ENCODE measurements around the gene AQP6. TPM values are rescaled to one million over a fixed set of nuclear protein-coding genes. Genes with fewer than 3 reads are reported as not detected.

The AQP6 gene
- total RNA-seq = not detected

GRCh38 chr12:49972641-49973360 lies at the start of gene AQP6:
AQP6 (plus strand) TSS chr12:49972947; CDS start chr12:49973174, 227 bp downstream.
- DNase-seq (ENCODE audit: low spot score) = no peak

GRCh38 chr12:49923035-49923644 lies 49.6 kb upstream of the AQP6 start:
- DNase-seq (ENCODE audit: low spot score) = no peak

- no peak for DNase-seq (ENCODE audit: low spot score)
Measured at GRCh38 chr12:49923880-49924556, 48.7 kb upstream of the AQP6 start.

- no peak for DNase-seq (ENCODE audit: low spot score)
Measured at GRCh38 chr12:49924628-49925246, 48.0 kb upstream of the AQP6 start.

GRCh38 chr12:49925433-49926204 lies 47.1 kb upstream of the AQP6 start:
- no peak for DNase-seq (ENCODE audit: low spot score)

- no peak for DNase-seq (ENCODE audit: low spot score)
Measured at GRCh38 chr12:49928471-49928870, 44.3 kb upstream of the AQP6 start.

GRCh38 chr12:49929581-49929980 lies 43.2 kb upstream of the AQP6 start:
- no peak for DNase-seq (ENCODE audit: low spot score)

- no peak for DNase-seq (ENCODE audit: low spot score)
Measured at GRCh38 chr12:49930515-49931288, 42.0 kb upstream of the AQP6 start.

- no peak for DNase-seq (ENCODE audit: low spot score)
Measured at GRCh38 chr12:49932023-49932422, 40.7 kb upstream of the AQP6 start.

GRCh38 chr12:49932533-49933130 lies 40.1 kb upstream of the AQP6 start:
- no peak for DNase-seq (ENCODE audit: low spot score)

GRCh38 chr12:49933796-49934195 lies 39.0 kb upstream of the AQP6 start:
- DNase-seq (ENCODE audit: low spot score) = no peak

GRCh38 chr12:49934505-49934904 lies 38.2 kb upstream of the AQP6 start:
- no peak for DNase-seq (ENCODE audit: low spot score)

GRCh38 chr12:49936925-49937324 lies 35.8 kb upstream of the AQP6 start:
- DNase-seq (ENCODE audit: low spot score) = no peak

- DNase-seq (ENCODE audit: low spot score) = no peak
Measured at GRCh38 chr12:49937639-49938300, 35.0 kb upstream of the AQP6 start.

- no peak for DNase-seq (ENCODE audit: low spot score)
Measured at GRCh38 chr12:49939307-49939706, 33.4 kb upstream of the AQP6 start.

GRCh38 chr12:49939707-49940106 lies 33.0 kb upstream of the AQP6 start:
- DNase-seq (ENCODE audit: low spot score) = no peak

GRCh38 chr12:49941556-49942511 lies 30.9 kb upstream of the AQP6 start:
- DNase-seq (ENCODE audit: low spot score) = no peak

- no peak for DNase-seq (ENCODE audit: low spot score)
Measured at GRCh38 chr12:49942512-49942893, 30.2 kb upstream of the AQP6 start.

All from ureter (tissue), 1 donor.